K562 (cell line): ENCODE measurements around the gene APPBP2. TPM values are rescaled to one million over a fixed set of nuclear protein-coding genes. Genes with fewer than 3 reads are reported as not detected.

Experiments
- ATAC-seq: fragments of 200-7000 bp; cut with Tn5 transposase; 3 replicates; pipeline ENCODE4 v1.9.1; 2020; ENCODE audit warnings: moderate library complexity
- BruUV-seq: library from RNA; stranded (reverse); fragments of 400-500 nt; replicated peaks from 2 replicates; lab custom pipeline; 2021; lab: Mats Ljungman, UMichigan
- CTCF ChIA-PET: fragments of 300-600 bp; formaldehyde crosslinking; extraction: SDS; loops from one replicate; lab custom pipeline; 2021; ENCODE audit warnings: low intra/inter-chr PET ratio; lab: Yijun Ruan, JAX
- POLR2A ChIA-PET: fragments of 300-600, 350-650 bp; sonication (Branson Sonifier 250); formaldehyde crosslinking; extraction: SDS; loops from one replicate; lab custom pipeline; 2021; ENCODE audit warnings: antibody characterized with exemption, inconsistent platforms; lab: Yijun Ruan, JAX
- DNase-seq, 4 experiments: peaks; one replicate each; pipeline versions ENCODE4 v3.0.0 to v3.0.0-alpha.2; 2011 to 2018; ENCODE audit warnings: low spot score in 3 of 4, mixed read lengths in 3 of 4; ENCODE audit errors: extremely low read depth in 1 of 4
- FAIRE-seq: peaks from 2 replicates; lab custom pipeline; 2011; peaks lifted over from hg19 to GRCh38; lab: Jason Lieb, UNC
- H2AFZ ChIP-seq: 2 replicates; pipeline ENCODE4 v1.6.0; 2011; ENCODE audit warnings: low read depth, low read length, control low read depth, inconsistent platforms
- H3K27ac ChIP-seq: fragments of 200-600 bp; 3 replicates; pipeline ENCODE4 v1.8.0; 2011; ENCODE audit warnings: low read depth, mild to moderate bottlenecking, control low read depth, inconsistent platforms, low read length, moderate library complexity, mixed read lengths; ENCODE audit errors: extremely low read depth
- H3K27me3 ChIP-seq, 2 experiments: fragments of 300-600 bp in 1 of 2; 2 replicates in 1 of 2; 3 replicates in 1 of 2; pipeline versions ENCODE4 v1.6.0 to v1.8.0; 2011; ENCODE audit warnings: inconsistent platforms in 2 of 2, low read length in 2 of 2, mild to moderate bottlenecking in 1 of 2, mixed read lengths in 1 of 2, moderate library complexity in 1 of 2; ENCODE audit not compliant: control insufficient read depth in 2 of 2, insufficient read depth in 2 of 2
- H3K36me3 ChIP-seq: fragments of 300-600 bp; 3 replicates; pipeline ENCODE4 v1.8.0; 2011; ENCODE audit warnings: mild to moderate bottlenecking, low read length, inconsistent platforms; ENCODE audit not compliant: control insufficient read depth, insufficient read depth
- H3K4me1 ChIP-seq, 2 experiments: fragments of 200-600 bp in 1 of 2; replicated peaks in 1 of 2; 2 replicates in 1 of 2; 3 replicates in 1 of 2; pipeline versions ENCODE4 v1.5.1 to v1.8.0; 2011; ENCODE audit warnings: inconsistent platforms in 2 of 2, low read length in 2 of 2, mild to moderate bottlenecking in 1 of 2, mixed read lengths in 1 of 2, moderate library complexity in 1 of 2; ENCODE audit not compliant: control insufficient read depth in 2 of 2, insufficient read depth in 2 of 2
- H3K4me2 ChIP-seq: 2 replicates; pipeline ENCODE4 v1.6.1; 2011; ENCODE audit warnings: low read length, control low read depth, inconsistent platforms, mixed read lengths; ENCODE audit not compliant: insufficient read depth
- H3K4me3 ChIP-seq: fragments of 200-600 bp; sonication (generic), shearing (Covaris generic); 2 replicates; pipeline ENCODE4 v1.5.1; 2016; ENCODE audit warnings: control low read depth, inconsistent platforms
- H3K79me2 ChIP-seq: fragments of 200-600 bp; 3 replicates; pipeline ENCODE4 v1.8.0; 2011; ENCODE audit warnings: low read length, inconsistent platforms; ENCODE audit not compliant: control insufficient read depth, insufficient read depth
- H3K9ac ChIP-seq, 2 experiments: 2 replicates each; pipeline versions ENCODE4 v1.6.0 to v1.6.1; 2011; ENCODE audit warnings: low read depth in 2 of 2, low read length in 2 of 2, control low read depth in 1 of 2, inconsistent platforms in 1 of 2, mild to moderate bottlenecking in 1 of 2, mixed read lengths in 1 of 2; ENCODE audit not compliant: insufficient read depth in 1 of 2
- H3K9me1 ChIP-seq: one replicate; pipeline ENCODE4 v1.6.0; 2011; ENCODE audit warnings: inconsistent platforms, mild to moderate bottlenecking, low read length, moderate library complexity; ENCODE audit not compliant: control insufficient read depth, insufficient read depth
- H3K9me3 ChIP-seq: replicated peaks from 2 replicates; pipeline ENCODE4 v1.5.1; 2011; ENCODE audit warnings: low read depth, low read length, inconsistent platforms; ENCODE audit not compliant: control insufficient read depth, insufficient read depth
- H4K20me1 ChIP-seq: replicated peaks from 2 replicates; pipeline ENCODE4 v1.6.1; 2011; ENCODE audit warnings: low read length, inconsistent platforms, mixed read lengths; ENCODE audit not compliant: control insufficient read depth, insufficient read depth
- MCM7 ChIP-seq, 2 experiments: fragments of 450-650 bp; IDR thresholded peaks; 2 replicates each; pipeline ENCODE4 v1.6.1; 2016 to 2018
- PYGO2 ChIP-seq: fragments of 450-650 bp; IDR thresholded peaks from 2 replicates; pipeline ENCODE4 v1.6.1; 2016; ENCODE audit warnings: mild to moderate bottlenecking, missing genetic modification characterization, moderate library complexity, missing compliant biosample characterization
- RBM25 ChIP-seq: fragments of 200-400 bp; formaldehyde crosslinking; IDR thresholded peaks from 2 replicates; pipeline ENCODE4 v1.6.1; 2018; ENCODE audit warnings: low read length, low read depth, moderate library complexity; ENCODE audit not compliant: severe bottlenecking
- SMAD2 ChIP-seq: fragments of 150-350 bp; IDR thresholded peaks from 2 replicates; pipeline ENCODE4 v1.6.1; 2014; ENCODE audit warnings: low read depth, mild to moderate bottlenecking, low read length
- XRCC3 ChIP-seq: fragments of 450-650 bp; IDR thresholded peaks from 2 replicates; pipeline ENCODE4 v1.6.1; 2017; ENCODE audit warnings: mild to moderate bottlenecking, moderate library complexity
- ZC3H4 ChIP-seq: sonication (generic); formaldehyde crosslinking; IDR thresholded peaks from 2 replicates; pipeline ENCODE4 v1.9.0; 2021; ENCODE audit warnings: missing genetic modification reagents, borderline replicate concordance
- ZNF121 ChIP-seq: sonication (generic); formaldehyde crosslinking; conservative IDR thresholded peaks from 2 replicates; pipeline ENCODE4 v1.8.0; 2022; ENCODE audit warnings: missing genetic modification reagents
- ZNF124 ChIP-seq: sonication (generic); formaldehyde crosslinking; IDR thresholded peaks from 2 replicates; pipeline ENCODE4 v1.8.1; 2022; ENCODE audit warnings: missing genetic modification reagents
- whole genome bisulfite sequencing: fragments of 100-300 bp; shearing (Covaris generic); methylation state at CpG from one replicate; pipeline ENCODE4 v1.1.6; 2016; ENCODE audit warnings: low coverage, mixed read lengths; ENCODE audit not compliant: insufficient coverage; ENCODE audit errors: missing lambda C conversion rate; 5-methylcytosine and 5-hydroxymethylcytosine counted together
- in situ Hi-C: fragments of 300-500 bp; cut with MboI; formaldehyde crosslinking; loops from 4 replicates; pipeline ENCODE4 v1.15.0; 2018; ENCODE audit warnings: inconsistent platforms, mixed read lengths
- intact Hi-C: fragments of 100-400 bp; cut with micrococcal nuclease; formaldehyde crosslinking; loops from 2 replicates; pipeline ENCODE4 v1.14.2; 2022
- polyA plus RNA-seq, 8 experiments: library from polyadenylated mRNA; depleted of rRNA in 4 of 8; stranded (reverse) in 5 of 8; unstranded in 3 of 8; fragments of >200 nt; fragmentation: Nextera tagmentation in 2 of 8; fragmentation: Illumina TruSeq in 1 of 8; extraction: Ambion mirVana in 2 of 8; extraction: Trizol in 1 of 8; gene quantifications; 2 replicates each; pipeline versions ENCODE4 v1.2.1 to v1.2.3, GENCODE V29; 2011 to 2014; ENCODE audit warnings: inconsistent platforms in 1 of 8, missing spikeins in 1 of 8
- total RNA-seq, 7 experiments: library from RNA; depleted of rRNA in 6 of 7; stranded (reverse); fragments of >200 nt in 6 of 7; fragmentation: Illumina TruSeq in 2 of 7; extraction: Trizol in 2 of 7; gene quantifications; 2 replicates each; pipeline versions ENCODE4 v1.2.1 to v1.2.3, GENCODE V29; 2011 to 2021; ENCODE audit warnings: low replicate concordance in 1 of 7
- TF ChIP-seq, protein P1 (sequence below): fragments of 450-650 bp; IDR thresholded peaks from 2 replicates; pipeline ENCODE4 v1.6.1; 2016; ENCODE audit warnings: low read depth, mild to moderate bottlenecking, moderate library complexity

The APPBP2 gene
- total and polyA plus RNA-seq, 9 of the 15 experiments (the other 6 are each of a cell fraction or from before 2014, with no cell fraction given), result 2.7 to 16.8 (median 6.9) TPM

DNA sequence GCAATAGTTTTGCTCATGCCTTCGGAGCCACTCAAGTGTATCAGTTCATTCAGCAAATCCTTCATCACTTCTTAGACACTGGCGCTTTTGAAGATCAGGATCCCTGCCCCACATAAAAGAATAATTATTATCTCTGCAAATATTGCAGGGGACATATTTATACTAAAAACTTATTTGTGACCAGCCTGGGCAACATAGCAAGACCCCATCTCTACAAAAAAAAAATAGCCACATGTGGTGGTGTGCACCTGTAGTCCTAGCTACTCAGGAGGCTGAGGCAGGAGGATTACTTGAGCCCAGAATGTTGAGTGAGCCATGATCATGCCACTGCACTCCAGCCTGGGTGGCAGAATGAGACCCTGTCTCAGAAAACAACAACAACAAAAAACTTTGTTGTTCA is 1.7 kb upstream of the APPBP2 start:
- Histone ChIP-seq H3K9ac (no peak overlapping the region), H3K4me3 (no peak overlapping the region), H3K27me3 (no peaks in the 10 kb centered on the region), H3K4me1 (no peaks in the 10 kb centered on the region), H3K9me3 (no peaks in the 10 kb centered on the region), H3K36me3 (no peaks in the 10 kb centered on the region), H2AFZ (no peak overlapping the region), H3K4me2 (no peak overlapping the region), H3K27ac (no peak overlapping the region), H4K20me1 (0 out of 2 replicates have a peak, but pooled peaks cover 4% of the 10 kb centered on the region), H3K79me2 (peaks cover 44% of the 10 kb centered on the region), H3K9me1 (no peaks in the 10 kb centered on the region)
- no TSS peak for BruUV-seq
- TF ChIP-seq ZNF121 (CRISPR knock-in tag), result peak; percentile 93
- TF ChIP-seq, protein P1, sequence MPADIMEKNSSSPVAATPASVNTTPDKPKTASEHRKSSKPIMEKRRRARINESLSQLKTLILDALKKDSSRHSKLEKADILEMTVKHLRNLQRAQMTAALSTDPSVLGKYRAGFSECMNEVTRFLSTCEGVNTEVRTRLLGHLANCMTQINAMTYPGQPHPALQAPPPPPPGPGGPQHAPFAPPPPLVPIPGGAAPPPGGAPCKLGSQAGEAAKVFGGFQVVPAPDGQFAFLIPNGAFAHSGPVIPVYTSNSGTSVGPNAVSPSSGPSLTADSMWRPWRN, result no peak
- TF ChIP-seq RBM25, result peak; percentile 23
- no peak for TF ChIP-seq XRCC3
- TF ChIP-seq SMAD2, result no peak
- TF ChIP-seq PYGO2 (tag), result no peak
- no peak for TF ChIP-seq ZC3H4 (CRISPR knock-in tag)
- no peak for TF ChIP-seq ZNF124 (CRISPR knock-in tag)
- TF ChIP-seq MCM7 (IDR thresholded peaks at IDR 0.05), result no peak
- WGBS, result 97% methylated on average over 2 of the region's 2 CpGs
- intact Hi-C loops, result loop anchor here (5.0 kb wide), 1 partner anchor 75 kb away; the partner anchor contains the start of gene PPM1D
- CTCF ChIA-PET, result no interaction called here
- DNase-seq, result no peak
- FAIRE-seq, result no peak
- no peak for ATAC-seq
- in situ Hi-C loops, result no loop called here
- POLR2A ChIA-PET, result interaction anchor here (1.4 kb wide), 1 partner anchor 9 kb away, joined by 4 read pairs; no protein-coding TSS in a partner anchor
